Osteoblast (primary cell): Measurements from ENCODE around the gene BAIAP2. TPM values are rescaled to one million over a fixed set of nuclear protein-coding genes. Genes with fewer than 3 reads are reported as not detected.

Experiments
- DNase-seq: peaks from one replicate; pipeline ENCODE4 v3.0.0; 2011; ENCODE audit warnings: low spot score, mixed read lengths; ENCODE audit not compliant: insufficient read length; ENCODE audit errors: missing footprints
- H2AFZ ChIP-seq: 2 replicates; pipeline ENCODE4 v1.6.0; 2011; ENCODE audit warnings: mild to moderate bottlenecking, low read length
- H3K27ac ChIP-seq: 2 replicates; pipeline ENCODE4 v1.5.1; 2011; ENCODE audit warnings: mild to moderate bottlenecking, low read depth, low read length, moderate library complexity
- H3K27me3 ChIP-seq: 2 replicates; pipeline ENCODE4 v1.6.0; 2012; ENCODE audit warnings: mild to moderate bottlenecking, control low read depth, inconsistent platforms, low read length, moderate library complexity; ENCODE audit not compliant: insufficient read depth
- H3K36me3 ChIP-seq: 2 replicates; pipeline ENCODE4 v1.5.1; 2011; ENCODE audit warnings: mild to moderate bottlenecking, low read length, control low read depth, moderate library complexity; ENCODE audit not compliant: insufficient read depth
- H3K4me1 ChIP-seq: 2 replicates; pipeline ENCODE4 v1.5.1; 2011; ENCODE audit warnings: mild to moderate bottlenecking, low read length, control low read depth, moderate library complexity; ENCODE audit not compliant: insufficient read depth
- H3K4me2 ChIP-seq: 2 replicates; pipeline ENCODE4 v1.6.0; 2011; ENCODE audit warnings: mild to moderate bottlenecking, low read length; ENCODE audit not compliant: insufficient read depth
- H3K4me3 ChIP-seq: fragments of 200-600 bp; sonication (generic); 3 replicates; pipeline ENCODE4 v1.5.1; 2012; ENCODE audit warnings: mild to moderate bottlenecking, low read length, inconsistent platforms; ENCODE audit not compliant: insufficient read depth
- H3K79me2 ChIP-seq: 2 replicates; pipeline ENCODE4 v1.6.0; 2012; ENCODE audit warnings: mild to moderate bottlenecking, low read length, control low read depth, inconsistent platforms; ENCODE audit not compliant: insufficient read depth
- H3K9me3 ChIP-seq: 2 replicates; pipeline ENCODE4 v1.5.1; 2011; ENCODE audit warnings: low read depth, low read length, control low read depth
- H4K20me1 ChIP-seq: 2 replicates; pipeline ENCODE4 v1.6.0; 2012; ENCODE audit warnings: mild to moderate bottlenecking, low read length, control low read depth; ENCODE audit not compliant: insufficient read depth
- CTCF ChIP-seq: IDR thresholded peaks from 2 replicates; pipeline ENCODE4 v1.5.1; 2011; ENCODE audit warnings: mild to moderate bottlenecking, low read depth, low read length, moderate library complexity; ENCODE audit errors: extremely low read depth
- total RNA-seq: library from RNA; depleted of rRNA; stranded (reverse); fragments of >200 nt; gene quantifications from 2 replicates; pipeline ENCODE4 v1.2.3, GENCODE V29; 2012

Gene BAIAP2
- total RNA-seq, 1 donor, result 15.6 TPM

- H3K4me2 ChIP-seq, result no peak overlapping the region
- no peaks in the 10 kb centered on the region for H3K36me3 ChIP-seq
- H3K79me2 ChIP-seq, result peaks cover 28% of the 10 kb centered on the region
- peak; percentile 81 for DNase-seq
- TF ChIP-seq CTCF, result no peak
- peaks cover 4% of the 10 kb centered on the region for H4K20me1 ChIP-seq
- no peaks in the 10 kb centered on the region for H3K9me3 ChIP-seq
- H3K4me3 ChIP-seq, result no peak overlapping the region
- H3K4me1 ChIP-seq, result peaks cover 24% of the 10 kb centered on the region
- no peak overlapping the region for H3K27ac ChIP-seq
- no peak overlapping the region for H2AFZ ChIP-seq
- no peaks in the 10 kb centered on the region for H3K27me3 ChIP-seq
Measured at GRCh38 chr17:80989586-80989913, 45.4 kb upstream of the BAIAP2 start.

- no peak overlapping the region for H3K27ac ChIP-seq
- no peak for TF ChIP-seq CTCF
- peaks cover 5% of the 10 kb centered on the region for H3K36me3 ChIP-seq
- no peaks in the 10 kb centered on the region for H3K9me3 ChIP-seq
- peak overlapping the region; percentile 96 for H2AFZ ChIP-seq
- peaks cover 20% of the 10 kb centered on the region for H3K4me1 ChIP-seq
- peaks cover 4% of the 10 kb centered on the region for H4K20me1 ChIP-seq
- H3K79me2 ChIP-seq, result peaks cover 28% of the 10 kb centered on the region
- no peaks in the 10 kb centered on the region for H3K27me3 ChIP-seq
- H3K4me3 ChIP-seq, result peak overlapping the region; percentile 80
- no peak for DNase-seq
- H3K4me2 ChIP-seq, result peak overlapping the region; percentile 88
Measured at GRCh38 chr17:80990921-80991644, 43.9 kb upstream of the BAIAP2 start.

- peaks cover 4% of the 10 kb centered on the region for H4K20me1 ChIP-seq
- H2AFZ ChIP-seq, result peak within 1 kb of the TSS; percentile 96
- peak within 1 kb of the TSS; percentile 61 for H3K27ac ChIP-seq
- no peaks in the 10 kb centered on the region for H3K27me3 ChIP-seq
- H3K36me3 ChIP-seq, result peaks cover 10% of the 10 kb centered on the region
- H3K9me3 ChIP-seq, result no peaks in the 10 kb centered on the region
- peaks cover 28% of the 10 kb centered on the region for H3K79me2 ChIP-seq
- DNase-seq, result peak; percentile 99
- peaks cover 20% of the 10 kb centered on the region for H3K4me1 ChIP-seq
- H3K4me2 ChIP-seq, result peak within 1 kb of the TSS; percentile 91
- H3K4me3 ChIP-seq, result peak within 1 kb of the TSS; percentile 80
- TF ChIP-seq CTCF, result no peak
Measured at GRCh38 chr17:80991645-80992076, 43.3 kb upstream of the BAIAP2 start, which contains the start of gene CHMP6. Gene CHMP6, plus strand, starts transcription at chr17:80991841. Its CDS starts 78 bp downstream, at chr17:80991919.

- peaks cover 20% of the 10 kb centered on the region for H3K4me1 ChIP-seq
- peak; percentile 96 for DNase-seq
- peak overlapping the region; percentile 35 for H2AFZ ChIP-seq
- peak overlapping the region; percentile 61 for H3K27ac ChIP-seq
- peak overlapping the region; percentile 91 for H3K4me2 ChIP-seq
- no peaks in the 10 kb centered on the region for H3K9me3 ChIP-seq
- H4K20me1 ChIP-seq, result peaks cover 4% of the 10 kb centered on the region
- H3K79me2 ChIP-seq, result peaks cover 28% of the 10 kb centered on the region
- no peak for TF ChIP-seq CTCF
- no peaks in the 10 kb centered on the region for H3K27me3 ChIP-seq
- H3K4me3 ChIP-seq, result peak overlapping the region; percentile 80
- H3K36me3 ChIP-seq, result peaks cover 16% of the 10 kb centered on the region
Measured at GRCh38 chr17:80992077-80992947, 42.6 kb upstream of the BAIAP2 start.
